ENCODE data around the gene SPDYE17.
"Not testable (repeated sequence)": the region's sequence is repeated elsewhere in the genome, so short reads cannot be mapped to it uniquely, and the experiment has no call there.

Gene SPDYE17

GRCh38 chr7:76999474-77000107 lies 32.6 kb downstream of the SPDYE17 start:
- DNase-seq (ENCODE audit: low read depth, low spot score); H3K4me3 ChIP-seq (ENCODE audit: low read length): not testable (repeated sequence)

DNA sequence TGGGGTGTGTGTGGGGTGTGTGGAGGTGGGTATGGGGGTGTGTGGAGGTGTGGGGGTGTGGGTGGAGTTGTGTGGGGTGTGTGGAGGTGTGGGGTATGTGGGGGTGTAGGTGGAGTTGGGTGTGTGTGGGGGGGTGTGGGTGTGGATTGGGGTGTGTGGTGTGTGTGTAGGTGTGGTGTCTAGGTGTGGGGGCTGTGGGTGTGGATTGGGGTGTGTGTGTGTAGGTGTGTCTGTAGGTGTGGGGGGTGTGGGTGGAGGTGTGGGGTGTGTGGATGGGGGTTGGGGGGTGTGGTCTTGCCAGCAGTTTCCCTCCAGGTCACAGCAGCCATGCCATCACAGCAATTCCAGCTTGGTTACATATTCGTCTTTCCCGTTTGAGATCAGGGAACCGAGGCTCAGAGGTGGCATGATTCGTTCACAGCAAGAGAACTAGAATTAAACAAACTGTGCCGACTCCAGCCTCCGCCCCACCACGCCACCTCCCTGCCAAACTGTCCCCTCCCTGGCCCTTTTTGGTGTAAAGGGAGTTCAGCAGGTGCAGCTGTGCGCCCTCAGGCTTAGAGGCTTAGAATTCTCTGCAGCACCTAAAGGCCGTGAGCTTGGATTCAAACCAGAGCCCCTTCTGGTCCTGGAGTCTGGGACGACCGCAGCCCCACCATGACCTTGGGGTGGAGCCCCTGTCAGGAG lies 33.3 kb downstream of the SPDYE17 start:
- DNase-seq (ENCODE audit: low read depth, low spot score); H3K4me3 ChIP-seq (ENCODE audit: low read length): not testable (repeated sequence)

- H3K4me3 ChIP-seq (ENCODE audit: low read length), result no peak overlapping the region
- no peak for DNase-seq (ENCODE audit: low read depth, low spot score)
These were observed 33.9 kb downstream of the SPDYE17 start for GRCh38 chr7:76998285-76998589.

DNA sequence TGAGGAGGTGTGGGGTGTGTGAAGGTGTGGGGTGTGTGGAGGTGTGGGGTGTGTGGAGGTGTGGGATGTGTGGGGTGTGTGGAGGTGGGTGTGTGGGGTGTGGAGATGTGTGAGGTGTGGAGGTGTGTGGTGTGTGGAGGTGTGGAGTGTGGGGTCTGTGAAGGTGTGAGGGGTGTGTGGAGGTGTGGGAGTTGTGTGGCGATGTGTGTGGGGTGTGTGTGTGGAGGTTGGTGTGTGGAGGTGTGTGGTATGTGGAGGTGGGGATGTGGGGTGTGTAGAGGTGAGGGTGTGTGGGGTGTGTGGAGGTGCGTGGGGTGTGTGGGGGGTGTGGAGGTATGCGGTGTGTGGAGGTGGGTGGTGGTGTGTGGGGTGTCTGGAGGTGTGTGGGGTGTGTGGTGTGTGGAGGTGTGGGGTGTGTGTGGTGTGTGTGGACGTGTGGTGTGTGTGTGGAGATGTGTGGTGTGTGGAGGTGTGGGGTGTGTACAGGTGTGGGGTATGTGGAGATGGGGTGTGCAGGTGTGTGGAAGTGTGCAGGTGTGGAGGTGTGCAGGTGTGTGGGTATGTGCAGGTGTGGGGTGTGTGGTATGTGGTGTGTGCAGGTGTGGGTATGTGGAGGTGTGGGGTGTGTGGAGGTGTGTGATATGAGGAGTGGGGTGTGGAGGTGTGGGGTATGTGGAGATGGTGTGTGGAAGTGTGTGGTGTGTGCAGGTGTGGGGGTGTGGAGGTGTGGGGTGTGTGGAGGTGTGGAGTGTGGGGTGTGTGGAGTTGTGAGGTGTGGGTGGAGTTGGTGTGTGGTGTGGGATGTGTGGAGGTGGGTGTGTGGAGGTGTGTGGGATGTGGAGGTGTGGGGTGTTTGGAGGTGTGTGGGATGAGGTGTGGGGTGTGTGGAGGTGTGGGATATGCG lies 34.5 kb downstream of the SPDYE17 start:
- no peak for DNase-seq (ENCODE audit: low read depth, low spot score)
- no peak overlapping the region for H3K4me3 ChIP-seq (ENCODE audit: low read length)

- not testable (repeated sequence) for DNase-seq (ENCODE audit: low read depth, low spot score); H3K4me3 ChIP-seq (ENCODE audit: low read length)
These were observed 35.2 kb downstream of the SPDYE17 start for GRCh38 chr7:76996932-76997331.

DNA sequence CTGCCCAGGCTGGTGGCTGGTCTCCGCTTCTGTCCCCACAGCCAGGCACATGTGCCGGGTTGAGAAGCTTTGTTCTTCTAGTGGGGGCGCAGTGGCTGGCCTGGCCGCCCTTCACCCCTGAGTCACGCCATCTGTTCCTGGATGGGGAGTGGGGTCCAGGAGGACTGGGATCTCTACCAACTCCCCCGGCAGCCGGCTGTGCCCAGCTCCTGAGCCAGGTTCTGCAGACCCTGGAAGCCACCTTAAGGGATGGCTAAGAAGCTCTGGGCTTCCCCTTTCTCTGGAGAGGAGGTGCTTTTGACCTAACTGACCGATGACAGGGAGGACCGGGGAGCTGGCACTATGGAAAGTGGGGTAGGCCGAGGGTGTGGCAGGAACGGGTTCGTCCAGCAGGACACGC lies 37.9 kb downstream of the SPDYE17 start:
- not testable (repeated sequence) for DNase-seq (ENCODE audit: low read depth, low spot score); H3K4me3 ChIP-seq (ENCODE audit: low read length)

DNA sequence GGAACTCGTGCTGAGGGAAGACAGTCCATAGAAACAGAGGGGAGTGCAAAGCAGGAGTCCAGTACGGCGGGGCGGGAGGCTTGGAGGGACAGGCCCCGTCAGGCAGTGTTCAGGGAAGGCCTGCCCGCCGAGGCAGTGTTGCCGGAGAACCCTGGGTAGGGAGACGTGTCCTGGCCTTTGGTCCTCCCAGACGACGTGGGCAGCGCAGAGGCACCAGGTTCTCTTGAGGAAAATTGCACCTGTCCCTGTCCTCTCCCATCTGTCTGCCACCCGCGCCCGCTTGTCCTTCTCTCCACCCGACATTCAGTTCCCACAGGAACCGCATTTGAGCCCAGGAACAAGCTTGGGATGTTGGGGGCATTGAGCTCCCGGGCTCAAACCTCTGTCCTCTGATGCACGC lies 38.3 kb downstream of the SPDYE17 start:
- not testable (repeated sequence) for DNase-seq (ENCODE audit: low read depth, low spot score); H3K4me3 ChIP-seq (ENCODE audit: low read length)

GRCh38 chr7:76992871-76993270 lies 39.3 kb downstream of the SPDYE17 start:
- not testable (repeated sequence) for DNase-seq (ENCODE audit: low read depth, low spot score); H3K4me3 ChIP-seq (ENCODE audit: low read length)

DNA sequence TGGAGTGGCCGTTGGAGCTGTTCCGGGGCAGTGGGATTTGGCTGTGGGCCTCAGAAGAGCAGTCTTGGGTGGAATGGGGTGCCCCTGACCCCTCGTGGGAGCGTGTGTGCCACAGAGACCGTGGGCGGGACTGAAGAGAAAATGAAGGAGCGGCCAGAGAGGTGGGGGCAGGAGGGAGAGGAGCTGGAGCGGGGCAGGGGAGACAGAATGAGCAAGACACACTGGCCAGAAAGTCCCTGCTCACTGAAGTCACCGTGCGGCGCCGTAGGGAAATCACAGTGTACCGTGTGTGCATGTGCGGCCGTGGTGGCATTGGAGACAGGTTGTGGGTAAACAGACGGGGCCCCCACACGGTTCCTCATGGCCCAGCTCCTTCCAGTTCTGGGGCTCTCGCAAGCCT lies 40.0 kb downstream of the SPDYE17 start:
- not testable (repeated sequence) for H3K4me3 ChIP-seq (ENCODE audit: low read length); DNase-seq (ENCODE audit: low read depth, low spot score)

GRCh38 chr7:76990202-76990601 lies 42.0 kb downstream of the SPDYE17 start:
- not testable (repeated sequence) for DNase-seq (ENCODE audit: low read depth, low spot score); H3K4me3 ChIP-seq (ENCODE audit: low read length)

DNA sequence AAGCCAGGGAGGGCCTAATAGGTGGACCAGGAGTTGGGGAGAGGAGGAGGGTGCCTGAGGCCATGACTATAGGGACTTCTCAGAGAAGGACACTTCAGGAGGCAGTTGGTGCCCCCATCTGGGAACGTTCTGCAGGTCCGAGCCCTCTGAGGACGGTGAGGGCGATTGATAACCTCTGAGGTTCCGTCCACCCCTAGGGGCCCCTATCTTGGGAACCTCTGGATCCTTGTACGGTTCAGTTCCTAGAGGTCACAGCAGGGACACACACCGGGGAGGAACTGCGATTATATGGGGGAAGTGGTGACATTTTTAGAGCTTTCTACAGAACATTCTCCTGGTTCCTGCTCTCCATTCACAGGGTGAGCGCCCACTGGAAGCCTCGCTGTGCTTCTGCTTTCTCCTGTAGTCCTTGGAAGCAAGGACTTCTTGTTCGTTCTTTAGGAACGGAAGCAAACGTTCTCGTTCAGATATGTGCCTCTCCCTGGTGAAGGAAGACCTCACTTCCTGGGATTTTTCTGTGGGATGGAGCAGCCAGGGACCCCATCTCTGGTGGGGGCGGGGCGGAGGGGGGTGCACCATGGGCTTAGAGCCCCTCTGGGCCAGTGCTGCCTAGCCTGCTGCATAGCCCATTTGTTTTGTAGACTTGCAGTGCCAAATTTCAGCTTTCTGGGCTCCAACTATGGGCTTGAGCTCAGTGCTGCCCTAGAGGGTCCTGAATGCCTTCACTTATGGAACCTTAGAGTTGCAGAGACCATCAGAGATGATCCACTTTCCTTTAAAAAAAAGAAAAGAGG lies 46.0 kb downstream of the SPDYE17 start:
- not testable (repeated sequence) for H3K4me3 ChIP-seq (ENCODE audit: low read length); DNase-seq (ENCODE audit: low read depth, low spot score)

GRCh38 chr7:76984784-76985136 lies 47.4 kb downstream of the SPDYE17 start:
- not testable (repeated sequence) for DNase-seq (ENCODE audit: low read depth, low spot score); H3K4me3 ChIP-seq (ENCODE audit: low read length)

- DNase-seq (ENCODE audit: low read depth, low spot score), result not testable (repeated sequence)
These were observed 48.0 kb downstream of the SPDYE17 start for GRCh38 chr7:76983937-76984783.

DNA sequence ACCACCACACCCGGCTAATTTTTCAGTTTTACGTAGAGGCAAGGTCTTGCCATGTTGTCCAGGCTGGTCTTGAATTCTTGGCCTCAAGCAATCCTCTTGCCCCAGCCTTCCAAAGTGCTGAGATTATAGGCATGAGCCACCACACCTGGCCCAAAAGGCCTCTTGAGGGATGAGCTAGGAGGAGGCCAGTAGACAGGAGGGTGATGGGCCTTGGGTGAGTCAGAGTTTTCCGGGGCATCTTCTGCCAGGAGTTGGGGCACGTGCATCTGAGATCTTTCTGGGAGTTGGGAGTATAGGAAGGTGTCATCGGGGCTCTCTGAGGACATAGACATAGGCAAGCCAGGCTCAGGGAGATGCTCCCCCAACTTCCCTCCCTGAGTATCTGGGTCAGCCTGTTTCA lies 48.8 kb downstream of the SPDYE17 start:
- not testable (repeated sequence) for DNase-seq (ENCODE audit: low read depth, low spot score); H3K4me3 ChIP-seq (ENCODE audit: low read length)

More at GRCh38 chr7:76983937-76984783, 48.0 kb downstream of the SPDYE17 start:
- not testable (repeated sequence) for H3K4me3 ChIP-seq (ENCODE audit: low read length)

DNA sequence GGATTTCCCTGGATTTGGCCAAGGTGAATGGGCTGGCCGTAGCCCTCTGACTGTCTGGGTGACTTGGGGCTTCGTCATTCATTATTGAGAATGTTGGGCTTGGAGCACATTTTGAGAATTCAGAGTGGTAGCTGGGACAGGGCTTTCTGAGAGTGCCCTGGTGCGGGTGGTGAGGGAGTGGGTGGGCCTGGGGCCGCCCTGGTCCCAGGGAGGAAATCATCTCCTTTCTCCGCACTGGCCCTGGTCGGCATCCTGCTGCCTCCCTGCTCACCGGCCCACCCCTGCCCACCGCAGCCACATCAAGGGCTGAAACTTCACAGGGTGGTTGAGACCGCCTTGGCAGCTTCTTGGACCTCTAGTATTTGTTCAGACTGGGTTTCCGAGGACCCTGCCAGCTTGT lies 49.7 kb downstream of the SPDYE17 start:
- DNase-seq (ENCODE audit: low read depth, low spot score); H3K4me3 ChIP-seq (ENCODE audit: low read length): not testable (repeated sequence)

GRCh38 chr7:76981187-76981970 lies 50.8 kb downstream of the SPDYE17 start:
- not testable (repeated sequence) for DNase-seq (ENCODE audit: low read depth, low spot score); H3K4me3 ChIP-seq (ENCODE audit: low read length)

GRCh38 chr7:76980576-76980975 lies 51.6 kb downstream of the SPDYE17 start:
- DNase-seq (ENCODE audit: low read depth, low spot score); H3K4me3 ChIP-seq (ENCODE audit: low read length): not testable (repeated sequence)

Data from Jurkat, Clone E6-1 (cell line).